IMR-90 (cell line): ENCODE measurements around the gene ACYP2.

Source experiments
- CEBPB ChIP-seq: IDR thresholded peaks from 2 replicates; pipeline ENCODE4 v1.6.1; 2012; ENCODE audit warnings: low read depth, low read length, improper control_type of control experiment
- FOS ChIP-seq: fragments of 150-350 bp; IDR thresholded peaks from 2 replicates; pipeline ENCODE4 v1.6.1; 2016; ENCODE audit warnings: low read depth, low read length
- MAZ ChIP-seq: IDR thresholded peaks from 2 replicates; pipeline ENCODE4 v1.6.1; 2012; ENCODE audit warnings: low read depth, mild to moderate bottlenecking, low read length, improper control_type of control experiment, moderate library complexity, borderline replicate concordance
- NFE2L2 ChIP-seq: fragments of 150-350 bp; IDR thresholded peaks from 2 replicates; pipeline ENCODE4 v1.6.1; 2016; ENCODE audit warnings: low read depth, mild to moderate bottlenecking, low read length
- POLR2A ChIP-seq: IDR thresholded peaks from 2 replicates; pipeline ENCODE4 v1.6.1; 2012; ENCODE audit warnings: mild to moderate bottlenecking, low read depth, low read length
- RCOR1 ChIP-seq: IDR thresholded peaks from 2 replicates; pipeline ENCODE4 v1.6.1; 2012; ENCODE audit warnings: mild to moderate bottlenecking, low read length, improper control_type of control experiment; ENCODE audit not compliant: insufficient replicate concordance
- RFX5 ChIP-seq: IDR thresholded peaks from 2 replicates; pipeline ENCODE4 v1.8.0; 2012; ENCODE audit warnings: low read depth, mild to moderate bottlenecking, low read length, moderate library complexity
- SMC3 ChIP-seq: fragments of 150-350 bp; IDR thresholded peaks from 2 replicates; pipeline ENCODE4 v1.6.1; 2016; ENCODE audit warnings: low read depth, mild to moderate bottlenecking, antibody characterized with exemption, low read length, moderate library complexity
- TF ChIP-seq, protein P1 (sequence below): conservative IDR thresholded peaks from 2 replicates; pipeline ENCODE4 v1.5.1; 2012; ENCODE audit warnings: mild to moderate bottlenecking, low read depth, low read length, improper control_type of control experiment
- TF ChIP-seq, protein P2 (sequence below): fragments of 150-350 bp; IDR thresholded peaks from 2 replicates; pipeline ENCODE4 v1.6.1; 2016; ENCODE audit warnings: low read depth, mild to moderate bottlenecking, low read length, moderate library complexity, borderline replicate concordance
- TF ChIP-seq, protein P3 (sequence below): fragments of 150-350 bp; IDR thresholded peaks from 2 replicates; pipeline ENCODE4 v1.6.1; 2017; ENCODE audit warnings: mild to moderate bottlenecking, antibody characterized with exemption, low read length, low read depth

DNA sequence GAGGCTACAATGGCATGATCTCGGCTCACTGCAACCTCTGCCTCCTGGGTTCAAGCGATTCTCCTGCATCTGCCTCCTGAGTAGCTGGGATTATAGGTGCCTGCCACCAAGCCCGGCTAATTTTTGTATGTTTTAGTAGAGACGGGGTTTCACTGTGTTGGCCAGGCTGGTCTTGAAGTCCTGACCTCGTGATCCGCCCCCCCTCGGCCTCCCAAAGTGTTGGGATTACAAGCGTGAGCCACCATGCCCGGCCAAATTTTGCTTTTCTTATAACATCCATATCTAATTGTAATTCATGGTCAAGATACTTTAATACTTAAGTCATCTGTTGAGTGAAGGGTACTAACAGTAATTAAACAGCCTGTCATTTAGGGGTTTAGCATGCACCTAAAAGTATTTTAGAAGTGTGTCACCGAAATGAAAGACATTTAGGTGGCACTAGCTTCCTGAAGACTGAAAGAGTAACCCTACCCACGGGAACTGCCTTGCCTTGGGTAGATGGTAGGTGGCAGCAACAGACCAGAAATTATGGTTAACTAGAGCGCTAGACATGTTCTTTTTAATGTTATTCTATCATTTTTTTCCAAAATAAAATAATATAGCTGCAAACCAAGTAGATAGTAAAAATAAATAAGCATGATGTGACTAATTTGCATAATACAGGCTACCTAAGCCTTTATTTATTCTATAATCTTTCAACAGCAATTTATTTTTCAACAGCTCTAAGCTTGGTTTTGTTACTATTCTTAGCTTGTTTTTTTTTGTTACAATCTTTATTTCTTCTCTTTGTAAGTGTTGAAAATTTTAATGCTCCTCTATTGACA, 8.6 kb upstream of the ACYP2 start:
- TF ChIP-seq, protein P1, sequence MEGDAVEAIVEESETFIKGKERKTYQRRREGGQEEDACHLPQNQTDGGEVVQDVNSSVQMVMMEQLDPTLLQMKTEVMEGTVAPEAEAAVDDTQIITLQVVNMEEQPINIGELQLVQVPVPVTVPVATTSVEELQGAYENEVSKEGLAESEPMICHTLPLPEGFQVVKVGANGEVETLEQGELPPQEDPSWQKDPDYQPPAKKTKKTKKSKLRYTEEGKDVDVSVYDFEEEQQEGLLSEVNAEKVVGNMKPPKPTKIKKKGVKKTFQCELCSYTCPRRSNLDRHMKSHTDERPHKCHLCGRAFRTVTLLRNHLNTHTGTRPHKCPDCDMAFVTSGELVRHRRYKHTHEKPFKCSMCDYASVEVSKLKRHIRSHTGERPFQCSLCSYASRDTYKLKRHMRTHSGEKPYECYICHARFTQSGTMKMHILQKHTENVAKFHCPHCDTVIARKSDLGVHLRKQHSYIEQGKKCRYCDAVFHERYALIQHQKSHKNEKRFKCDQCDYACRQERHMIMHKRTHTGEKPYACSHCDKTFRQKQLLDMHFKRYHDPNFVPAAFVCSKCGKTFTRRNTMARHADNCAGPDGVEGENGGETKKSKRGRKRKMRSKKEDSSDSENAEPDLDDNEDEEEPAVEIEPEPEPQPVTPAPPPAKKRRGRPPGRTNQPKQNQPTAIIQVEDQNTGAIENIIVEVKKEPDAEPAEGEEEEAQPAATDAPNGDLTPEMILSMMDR = peak; percentile 83
- no peak for TF ChIP-seq POLR2A
- no peak for TF ChIP-seq RFX5
- TF ChIP-seq FOS = no peak
- TF ChIP-seq, protein P2, sequence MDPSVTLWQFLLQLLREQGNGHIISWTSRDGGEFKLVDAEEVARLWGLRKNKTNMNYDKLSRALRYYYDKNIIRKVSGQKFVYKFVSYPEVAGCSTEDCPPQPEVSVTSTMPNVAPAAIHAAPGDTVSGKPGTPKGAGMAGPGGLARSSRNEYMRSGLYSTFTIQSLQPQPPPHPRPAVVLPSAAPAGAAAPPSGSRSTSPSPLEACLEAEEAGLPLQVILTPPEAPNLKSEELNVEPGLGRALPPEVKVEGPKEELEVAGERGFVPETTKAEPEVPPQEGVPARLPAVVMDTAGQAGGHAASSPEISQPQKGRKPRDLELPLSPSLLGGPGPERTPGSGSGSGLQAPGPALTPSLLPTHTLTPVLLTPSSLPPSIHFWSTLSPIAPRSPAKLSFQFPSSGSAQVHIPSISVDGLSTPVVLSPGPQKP = no peak
- TF ChIP-seq RCOR1 = no peak
- TF ChIP-seq CEBPB = no peak
- no peak for TF ChIP-seq MAZ
- TF ChIP-seq, protein P3, sequence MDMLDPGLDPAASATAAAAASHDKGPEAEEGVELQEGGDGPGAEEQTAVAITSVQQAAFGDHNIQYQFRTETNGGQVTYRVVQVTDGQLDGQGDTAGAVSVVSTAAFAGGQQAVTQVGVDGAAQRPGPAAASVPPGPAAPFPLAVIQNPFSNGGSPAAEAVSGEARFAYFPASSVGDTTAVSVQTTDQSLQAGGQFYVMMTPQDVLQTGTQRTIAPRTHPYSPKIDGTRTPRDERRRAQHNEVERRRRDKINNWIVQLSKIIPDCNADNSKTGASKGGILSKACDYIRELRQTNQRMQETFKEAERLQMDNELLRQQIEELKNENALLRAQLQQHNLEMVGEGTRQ = no peak
- TF ChIP-seq SMC3 = peak; percentile 82
- no peak for TF ChIP-seq NFE2L2
